Natural killer cell (primary cell): ENCODE data around the gene ACOT7. TPM values are rescaled to one million over a fixed set of nuclear protein-coding genes. Genes with fewer than 3 reads are reported as not detected.

Experiments
- ATAC-seq, 3 donors: fragments of 150-1000 bp in 2 of 3; fragments of 200-7000 bp in 1 of 3; cut with Tn5 transposase; 1 replicate in 1 of 3; 2 replicates in 2 of 3; pipeline ENCODE4 v1.10.0; 2021; ENCODE audit warnings: mild to moderate bottlenecking in 2 of 3, moderate library complexity in 2 of 3
- DNase-seq, 2 donors: peaks; one replicate each; pipeline versions ENCODE4 v3.0.0 to v3.0.0-alpha.2; 2013 to 2021; ENCODE audit warnings: mixed read lengths in 1 of 2
- H3K27ac ChIP-seq: one replicate; pipeline ENCODE4 v1.5.1; 2013; ENCODE audit warnings: mild to moderate bottlenecking, low read length
- H3K27me3 ChIP-seq: one replicate; pipeline ENCODE4 v1.6.1; 2013; ENCODE audit warnings: low read length; ENCODE audit not compliant: control insufficient read depth, insufficient read depth
- H3K36me3 ChIP-seq: one replicate; pipeline ENCODE4 v1.6.1; 2013; ENCODE audit warnings: low read length; ENCODE audit not compliant: control insufficient read depth, insufficient read depth
- H3K4me1 ChIP-seq: one replicate; pipeline ENCODE4 v1.6.1; 2013; ENCODE audit warnings: low read length; ENCODE audit not compliant: control insufficient read depth, insufficient read depth
- H3K4me3 ChIP-seq: one replicate; pipeline ENCODE4 v1.5.1; 2013; ENCODE audit warnings: low read length
- H3K9me3 ChIP-seq: one replicate; pipeline ENCODE4 v1.6.1; 2013; ENCODE audit warnings: low read length; ENCODE audit not compliant: control insufficient read depth, insufficient read depth
- H3K27ac Mint-ChIP-seq, 2 donors: one replicate each; pipeline ENCODE4 v1.8.0; 2022; ENCODE audit warnings: mild to moderate bottlenecking in 2 of 2, mixed read lengths in 2 of 2, moderate library complexity in 1 of 2
- H3K27me3 Mint-ChIP-seq, 2 donors: one replicate each; pipeline ENCODE4 v1.8.0; 2022; ENCODE audit warnings: low read depth in 2 of 2, mixed read lengths in 2 of 2
- H3K36me3 Mint-ChIP-seq: one replicate; pipeline ENCODE4 v1.8.0; 2022; ENCODE audit warnings: mixed read lengths
- H3K4me1 Mint-ChIP-seq, 2 donors: one replicate each; pipeline ENCODE4 v1.8.0; 2022; ENCODE audit warnings: mixed read lengths in 2 of 2
- H3K4me3 Mint-ChIP-seq: one replicate; pipeline ENCODE4 v1.8.0; 2022; ENCODE audit warnings: mild to moderate bottlenecking, moderate library complexity, mixed read lengths
- H3K9me3 Mint-ChIP-seq, 2 donors: one replicate each; pipeline ENCODE4 v1.8.0; 2022; ENCODE audit warnings: mixed read lengths in 2 of 2
- WGBS: methylation state at CpG from one replicate; pipeline ENCODE4 v1.1.7; 2013; ENCODE audit warnings: missing lambda C conversion rate; ENCODE audit not compliant: insufficient coverage; 5-methylcytosine and 5-hydroxymethylcytosine counted together
- intact Hi-C: fragments of 100-400 bp; cut with micrococcal nuclease; formaldehyde crosslinking; loops from one replicate; pipeline ENCODE4 v1.14.2; 2022
- total RNA-seq, 4 donors: library from RNA; stranded (reverse); fragments of 120-200 nt in 1 of 4; gene quantifications; one replicate each; pipeline versions ENCODE4 v1.2.3 to v1.2.4, GENCODE V29; 2013 to 2022
- TF ChIP-seq, protein P1 (sequence below): fragments of 200-600 bp; IDR thresholded peaks from one replicate; pipeline ENCODE4 v1.8.0; 2022; ENCODE audit warnings: antibody characterized with exemption

The ACOT7 gene
- total RNA-seq, 3 donors from 2014 or later (not counting 1 experiment from before 2014, with no cell fraction given), result 11.5 to 16.9 (median 15.4) TPM

DNA sequence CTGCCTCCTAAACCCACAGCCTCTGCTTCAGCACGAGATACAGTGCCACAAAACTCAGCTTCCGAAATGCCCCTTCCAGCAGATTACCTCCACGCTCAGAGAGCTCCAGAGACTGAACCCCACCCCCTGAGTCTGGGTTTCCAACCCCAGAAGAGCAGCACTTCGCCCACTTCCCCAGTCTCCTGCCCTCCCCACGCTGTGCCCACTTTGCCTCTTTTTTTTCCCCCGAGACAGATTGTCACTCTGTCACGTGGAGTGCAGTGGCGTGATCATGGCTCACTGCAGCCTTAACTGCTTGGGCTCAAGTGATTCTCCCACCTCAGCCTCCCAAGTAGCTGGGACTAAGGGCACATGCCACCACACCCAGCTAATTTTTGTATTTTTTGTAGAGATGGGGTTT lies 167.9 kb downstream of the ACOT7 start:
- Mint-ChIP-seq H3K4me3 (no peak overlapping the region), H3K36me3 (peaks cover 6% of the 10 kb centered on the region)
- H3K27me3 ChIP-seq, result no peaks in the 10 kb centered on the region

DNA sequence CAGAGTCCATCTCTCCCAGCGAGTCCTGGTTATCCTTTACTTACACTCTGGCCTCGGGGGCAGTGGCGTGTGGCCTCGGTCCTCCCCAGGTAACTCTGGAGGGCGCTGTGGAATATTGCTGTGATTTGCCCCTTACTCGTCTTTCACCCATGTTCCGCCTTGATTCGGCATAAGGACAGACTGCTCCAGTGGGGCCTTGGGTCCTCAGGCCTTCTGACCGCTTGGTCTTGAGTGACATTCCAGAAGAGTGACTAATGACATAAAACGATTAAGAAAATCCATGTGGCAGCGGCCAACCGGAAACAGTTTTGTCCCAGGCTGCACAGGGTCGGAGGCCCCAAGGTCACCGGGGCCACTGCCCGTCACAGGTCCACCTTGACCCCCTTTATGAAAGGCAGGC lies 168.8 kb downstream of the ACOT7 start:
- no peak overlapping the region for H3K27ac Mint-ChIP-seq
- TF ChIP-seq, protein P1, sequence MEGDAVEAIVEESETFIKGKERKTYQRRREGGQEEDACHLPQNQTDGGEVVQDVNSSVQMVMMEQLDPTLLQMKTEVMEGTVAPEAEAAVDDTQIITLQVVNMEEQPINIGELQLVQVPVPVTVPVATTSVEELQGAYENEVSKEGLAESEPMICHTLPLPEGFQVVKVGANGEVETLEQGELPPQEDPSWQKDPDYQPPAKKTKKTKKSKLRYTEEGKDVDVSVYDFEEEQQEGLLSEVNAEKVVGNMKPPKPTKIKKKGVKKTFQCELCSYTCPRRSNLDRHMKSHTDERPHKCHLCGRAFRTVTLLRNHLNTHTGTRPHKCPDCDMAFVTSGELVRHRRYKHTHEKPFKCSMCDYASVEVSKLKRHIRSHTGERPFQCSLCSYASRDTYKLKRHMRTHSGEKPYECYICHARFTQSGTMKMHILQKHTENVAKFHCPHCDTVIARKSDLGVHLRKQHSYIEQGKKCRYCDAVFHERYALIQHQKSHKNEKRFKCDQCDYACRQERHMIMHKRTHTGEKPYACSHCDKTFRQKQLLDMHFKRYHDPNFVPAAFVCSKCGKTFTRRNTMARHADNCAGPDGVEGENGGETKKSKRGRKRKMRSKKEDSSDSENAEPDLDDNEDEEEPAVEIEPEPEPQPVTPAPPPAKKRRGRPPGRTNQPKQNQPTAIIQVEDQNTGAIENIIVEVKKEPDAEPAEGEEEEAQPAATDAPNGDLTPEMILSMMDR, result no peak
- H3K27me3 Mint-ChIP-seq, result no peaks in the 10 kb centered on the region
- intact Hi-C loops, result no loop called here
- Histone ChIP-seq H3K27ac (no peak overlapping the region), H3K4me3 (no peak overlapping the region), H3K4me1 (no peaks in the 10 kb centered on the region), H3K36me3 (peaks cover 38% of the 10 kb centered on the region), H3K27me3 (no peaks in the 10 kb centered on the region), H3K9me3 (no peaks in the 10 kb centered on the region)
- H3K4me3 Mint-ChIP-seq, result no peak overlapping the region
- H3K9me3 Mint-ChIP-seq, result no peaks in the 10 kb centered on the region
- DNase-seq (no peak), ATAC-seq (no peak)
- WGBS, result 97% methylated on average over 15 of the region's 15 CpGs
- peaks cover 0 to 5% of the 10 kb centered on the region in 2 donors for H3K4me1 Mint-ChIP-seq
- H3K36me3 Mint-ChIP-seq, result peaks cover 6% of the 10 kb centered on the region

More for the DNA sequence above, 167.9 kb downstream of the ACOT7 start:
- Mint-ChIP-seq H3K27ac (no peak overlapping the region), H3K9me3 (no peaks in the 10 kb centered on the region), H3K4me1 (peaks cover 0 to 5% of the 10 kb centered on the region in 2 donors), H3K27me3 (no peaks in the 10 kb centered on the region)
- ATAC-seq, result no peak
- intact Hi-C loops, result no loop called here
- Histone ChIP-seq H3K27ac (no peak overlapping the region), H3K9me3 (no peaks in the 10 kb centered on the region), H3K36me3 (peaks cover 38% of the 10 kb centered on the region), H3K4me3 (no peak overlapping the region), H3K4me1 (no peaks in the 10 kb centered on the region)
- TF ChIP-seq, protein P1, result no peak
- no peak for DNase-seq
- WGBS, result 96% methylated on average over 8 of the region's 8 CpGs

DNA sequence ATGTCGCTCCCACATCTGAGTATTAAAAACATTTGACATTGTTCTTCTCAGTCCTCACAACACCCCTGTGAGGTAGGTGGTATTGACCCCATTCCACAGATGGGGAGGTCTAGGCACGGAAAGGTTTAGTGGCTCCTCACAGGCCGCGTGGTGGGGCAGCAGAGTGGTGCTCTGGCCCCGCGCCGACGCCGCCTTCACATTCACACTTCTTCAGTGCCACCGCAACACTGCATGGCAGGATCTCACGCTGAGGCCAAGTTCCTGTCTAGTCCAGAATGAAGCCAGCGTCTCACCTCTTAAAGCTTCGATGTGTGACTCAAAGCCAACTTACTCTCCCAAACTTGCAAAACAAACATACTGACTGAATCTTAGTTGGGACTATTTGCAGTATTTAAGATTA lies 169.9 kb downstream of the ACOT7 start:
- H3K36me3 ChIP-seq, result peaks cover 35% of the 10 kb centered on the region
- no peak for ATAC-seq
- TF ChIP-seq, protein P1, result no peak
- H3K9me3 Mint-ChIP-seq, result no peaks in the 10 kb centered on the region
- H3K4me3 Mint-ChIP-seq, result no peak overlapping the region
- H3K27me3 ChIP-seq, result no peaks in the 10 kb centered on the region
- no peaks in the 10 kb centered on the region for H3K9me3 ChIP-seq
- DNase-seq, result no peak
- H3K27ac ChIP-seq, result no peak overlapping the region
- H3K27me3 Mint-ChIP-seq, result no peaks in the 10 kb centered on the region
- intact Hi-C loops, result no loop called here
- no peak overlapping the region for H3K4me3 ChIP-seq
- H3K4me1 ChIP-seq, result no peaks in the 10 kb centered on the region
- H3K4me1 Mint-ChIP-seq, result peaks cover 0 to 5% of the 10 kb centered on the region in 2 donors
- H3K27ac Mint-ChIP-seq, result no peak overlapping the region
- H3K36me3 Mint-ChIP-seq, result peaks cover 6% of the 10 kb centered on the region
- 95% methylated on average over 12 of the region's 13 CpGs for WGBS

DNA sequence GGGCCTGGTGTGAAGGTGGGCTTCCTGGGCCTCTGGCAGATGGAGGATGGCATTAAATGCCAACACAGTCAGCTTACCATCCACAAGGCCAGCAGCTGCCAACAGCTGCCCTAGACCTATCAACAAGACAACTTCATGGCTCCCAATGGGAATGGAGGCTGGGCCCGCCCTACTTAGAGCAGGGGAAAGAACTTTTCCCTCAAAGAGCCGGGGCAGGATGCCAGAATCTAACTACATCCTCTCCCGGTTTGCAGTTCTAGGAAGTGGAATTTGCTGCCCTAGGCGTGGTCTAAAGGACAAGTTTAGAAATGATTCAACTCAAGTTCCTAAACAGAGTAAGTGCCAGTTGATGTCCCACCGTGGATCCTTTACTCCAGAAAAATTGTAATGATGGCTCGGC lies 170.9 kb downstream of the ACOT7 start:
- Mint-ChIP-seq H3K4me3 (no peak overlapping the region), H3K4me1 (peaks cover 0 to 5% of the 10 kb centered on the region in 2 donors), H3K27me3 (no peaks in the 10 kb centered on the region), H3K9me3 (no peaks in the 10 kb centered on the region), H3K27ac (no peak overlapping the region), H3K36me3 (peaks cover 6% of the 10 kb centered on the region)
- Histone ChIP-seq H3K9me3 (no peaks in the 10 kb centered on the region), H3K27me3 (no peaks in the 10 kb centered on the region), H3K4me3 (no peak overlapping the region), H3K36me3 (peaks cover 31% of the 10 kb centered on the region), H3K27ac (no peak overlapping the region), H3K4me1 (no peaks in the 10 kb centered on the region)
- DNase-seq (no peak), ATAC-seq (no peak)
- WGBS, result 93% methylated on average over 6 of the region's 6 CpGs
- TF ChIP-seq, protein P1, result no peak
- intact Hi-C loops, result no loop called here
